Hepatocyte (in vitro differentiated cells): Measurements from ENCODE around the gene LEMD2.

Experiments used
- CTCF ChIP-seq: fragments of 200-600 bp; sonication (generic); IDR thresholded peaks from 2 replicates; pipeline ENCODE4 v1.5.1; 2016; ENCODE audit warnings: antibody characterized with exemption, mild to moderate bottlenecking; ENCODE audit not compliant: poor library complexity
- EZH2 ChIP-seq: fragments of 200-600 bp; sonication (generic); IDR thresholded peaks from 2 replicates; pipeline ENCODE4 v1.6.1; 2016; ENCODE audit warnings: antibody characterized with exemption, mild to moderate bottlenecking, borderline replicate concordance
- EZH2phosphoT487 ChIP-seq: fragments of 200-600 bp; sonication (generic); IDR thresholded peaks from one replicate; pipeline ENCODE4 v1.6.1; 2018; ENCODE audit warnings: antibody characterized with exemption, mild to moderate bottlenecking, low read depth, moderate library complexity; ENCODE audit not compliant: unreplicated experiment, severe bottlenecking

DNA sequence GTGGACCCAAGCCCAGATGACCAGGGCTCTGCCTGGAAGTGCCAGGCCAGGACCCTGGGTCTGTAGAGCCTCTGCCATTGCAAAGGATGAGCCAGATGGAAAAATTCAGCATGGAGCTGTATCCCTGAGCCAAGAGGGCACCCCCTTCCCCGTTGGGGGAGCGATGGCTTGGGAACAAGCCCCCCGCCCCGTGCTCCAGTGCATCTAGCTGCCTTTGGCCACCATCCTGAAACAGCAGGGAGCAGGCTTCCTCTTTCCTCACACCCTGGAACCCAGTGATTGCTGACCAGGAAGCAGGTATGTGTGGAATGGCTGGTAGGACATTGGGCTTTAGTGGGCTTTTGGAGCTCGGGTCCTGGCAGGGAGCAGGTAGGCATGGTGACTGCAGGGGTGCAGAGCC, 12.7 kb upstream of the LEMD2 start:
- TF ChIP-seq CTCF (no peak), EZH2 (no peak), EZH2phosphoT487 (no peak)
